GM23338 (cell line): ENCODE data around the gene LGALSL.

ENCODE experiments used
- CTCF ChIP-seq, 2 experiments: fragments of 200-600 bp in 1 of 2; sonication (generic) in 1 of 2; conservative IDR thresholded peaks; 2 replicates each; pipeline versions ENCODE4 v1.5.1 to v1.6.1; 2016 to 2017; ENCODE audit warnings: antibody characterized with exemption in 2 of 2, low read depth in 2 of 2, mild to moderate bottlenecking in 2 of 2, moderate library complexity in 1 of 2
- ETS1 ChIP-seq: IDR thresholded peaks from 2 replicates; pipeline ENCODE4 v1.6.1; 2016; ENCODE audit warnings: antibody characterized with exemption
- EZH2phosphoT487 ChIP-seq: fragments of 200-600 bp; sonication (generic); IDR thresholded peaks from one replicate; pipeline ENCODE4 v1.8.1; 2018; ENCODE audit warnings: antibody characterized with exemption; ENCODE audit not compliant: unreplicated experiment
- POLR2AphosphoS5 ChIP-seq: IDR thresholded peaks from 2 replicates; pipeline ENCODE4 v1.6.1; 2016; ENCODE audit warnings: antibody characterized with exemption, low read depth

GRCh38 chr2:64412671-64413070 is 41.3 kb upstream of the LGALSL start:
- TF ChIP-seq EZH2phosphoT487 (no peak), CTCF (conservative IDR thresholded peaks at IDR 0.05; ENCODE audit: low read depth in 2 of 2) (no peak), ETS1 (no peak), POLR2AphosphoS5 (no peak)
